Smooth muscle cell of bladder (primary cell): ENCODE data around the gene CCDC154. TPM values are rescaled to one million over a fixed set of nuclear protein-coding genes. Genes with fewer than 3 reads are reported as not detected.

ENCODE experiments used
- total RNA-seq: library from RNA; depleted of rRNA; stranded (reverse); fragments of >200 nt; gene quantifications from 2 replicates; pipeline ENCODE4 v1.2.3, GENCODE V29; 2014

Gene CCDC154, protein sequence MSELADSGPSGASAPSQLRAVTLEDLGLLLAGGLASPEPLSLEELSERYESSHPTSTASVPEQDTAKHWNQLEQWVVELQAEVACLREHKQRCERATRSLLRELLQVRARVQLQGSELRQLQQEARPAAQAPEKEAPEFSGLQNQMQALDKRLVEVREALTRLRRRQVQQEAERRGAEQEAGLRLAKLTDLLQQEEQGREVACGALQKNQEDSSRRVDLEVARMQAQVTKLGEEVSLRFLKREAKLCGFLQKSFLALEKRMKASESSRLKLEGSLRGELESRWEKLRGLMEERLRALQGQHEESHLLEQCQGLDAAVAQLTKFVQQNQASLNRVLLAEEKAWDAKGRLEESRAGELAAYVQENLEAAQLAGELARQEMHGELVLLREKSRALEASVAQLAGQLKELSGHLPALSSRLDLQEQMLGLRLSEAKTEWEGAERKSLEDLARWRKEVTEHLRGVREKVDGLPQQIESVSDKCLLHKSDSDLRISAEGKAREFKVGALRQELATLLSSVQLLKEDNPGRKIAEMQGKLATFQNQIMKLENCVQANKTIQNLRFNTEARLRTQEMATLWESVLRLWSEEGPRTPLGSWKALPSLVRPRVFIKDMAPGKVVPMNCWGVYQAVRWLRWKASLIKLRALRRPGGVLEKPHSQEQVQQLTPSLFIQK
- total RNA-seq, result 0.14 and 0.28 TPM in 2 replicates

DNA sequence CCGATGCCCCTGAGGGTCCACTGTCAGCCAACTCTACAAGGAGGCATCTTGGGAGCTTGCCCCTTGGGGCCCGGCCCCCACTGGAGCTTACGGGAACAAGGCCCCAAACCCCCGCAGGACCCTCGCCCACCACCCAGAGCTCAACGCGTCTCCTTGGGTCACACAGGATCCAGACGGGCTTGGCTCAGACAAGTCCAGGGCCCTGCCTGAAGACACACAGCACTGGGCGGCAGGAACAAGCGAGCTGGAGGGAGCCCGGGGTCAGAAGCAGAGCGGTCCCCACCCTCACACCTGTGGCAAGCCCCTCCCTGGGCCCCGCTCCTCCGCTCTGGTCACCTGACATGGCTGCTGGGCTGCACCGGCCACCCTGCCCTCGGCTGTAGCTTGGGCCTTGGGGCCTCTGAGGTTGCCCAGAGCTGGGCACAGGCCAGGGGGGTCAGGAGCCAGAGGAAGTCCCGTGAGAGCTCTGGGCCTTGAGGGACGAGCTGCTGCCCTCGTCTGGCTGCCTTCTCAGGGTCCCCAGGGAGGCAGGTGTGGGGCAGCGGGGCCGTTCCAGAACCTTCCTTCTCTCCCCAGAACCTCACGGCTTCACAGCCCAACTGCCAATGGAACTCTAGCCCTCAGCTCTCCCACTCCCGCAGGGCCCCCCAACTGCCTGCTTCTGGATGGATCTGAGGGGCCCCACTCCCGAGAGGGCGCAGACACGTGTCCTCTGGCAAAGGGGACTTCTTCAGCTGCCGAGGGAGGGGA is at the start of gene CCDC154:
CCDC154 (minus strand) TSS at position 577 of the 750 bp plus-strand sequence; CDS start at position 343, 234 bp downstream.

DNA sequence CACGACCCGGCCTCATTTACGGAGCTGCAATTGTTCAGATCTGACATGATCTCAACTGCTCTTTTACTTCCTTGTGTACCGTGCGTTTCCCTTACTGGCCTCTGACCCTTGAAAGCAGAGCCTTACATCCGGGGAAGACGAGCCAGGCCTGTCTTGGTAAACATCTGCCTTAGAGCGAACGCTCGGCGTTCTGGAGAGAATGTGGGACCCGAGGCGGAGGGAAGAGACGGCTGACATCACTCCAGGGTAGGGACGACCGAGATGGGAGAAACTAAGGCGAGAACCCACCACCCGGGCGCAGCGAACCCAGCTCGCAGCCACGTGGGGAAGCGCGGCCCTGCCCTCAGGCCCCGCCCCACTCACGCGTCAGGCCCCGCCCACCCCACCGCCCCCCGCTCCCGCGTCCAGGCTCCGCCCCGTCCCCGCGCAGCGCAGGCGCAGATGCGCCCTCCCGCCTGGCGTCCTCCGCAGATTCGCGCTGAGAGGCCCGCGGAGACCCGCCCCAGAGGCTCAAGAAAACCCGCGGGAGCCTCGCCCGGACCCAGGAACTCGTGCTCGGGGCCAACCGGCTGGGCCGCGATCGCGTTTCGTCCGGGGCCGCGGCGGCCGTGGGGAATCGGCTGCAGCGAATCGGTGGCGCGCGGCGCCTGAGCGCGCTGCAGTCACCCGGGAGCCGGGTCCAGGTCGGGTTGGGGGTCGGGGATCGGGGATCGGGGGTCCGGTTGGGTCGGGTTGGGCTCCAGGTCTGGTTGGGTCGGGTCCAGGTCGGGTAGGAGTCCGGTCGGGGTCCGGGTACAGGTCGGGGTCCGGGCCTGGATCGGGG is 48.8 kb upstream of the CCDC154 start, which contains the start of gene TELO2:
TELO2 (plus strand) TSS at position 438 of the 823 bp plus-strand sequence. CDS start 922 bp downstream, outside the sequence.

DNA sequence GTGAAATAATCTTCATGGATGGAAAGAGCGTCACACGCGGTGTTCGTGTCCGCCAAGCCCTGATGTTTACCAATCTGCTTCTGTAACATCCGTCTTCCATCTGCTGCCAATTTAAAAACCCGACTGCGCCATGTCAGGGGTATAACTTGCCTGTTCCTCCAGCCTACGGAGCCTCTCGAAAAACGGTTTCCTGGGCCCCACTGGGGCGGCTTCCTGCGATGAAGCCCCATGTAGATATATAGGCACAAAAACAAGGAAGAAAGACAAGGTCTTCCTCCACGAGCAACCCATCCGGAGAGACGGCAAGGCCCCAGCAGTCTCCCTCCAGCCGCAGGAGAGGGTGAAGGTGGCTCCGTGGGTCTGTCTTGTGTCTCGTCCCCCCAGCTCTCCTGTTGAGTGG is 44.3 kb upstream of the CCDC154 start, which contains the start of gene PTX4:
PTX4 (minus strand) TSS at position 326 of the 400 bp plus-strand sequence; CDS start at position 291, 35 bp downstream.

DNA sequence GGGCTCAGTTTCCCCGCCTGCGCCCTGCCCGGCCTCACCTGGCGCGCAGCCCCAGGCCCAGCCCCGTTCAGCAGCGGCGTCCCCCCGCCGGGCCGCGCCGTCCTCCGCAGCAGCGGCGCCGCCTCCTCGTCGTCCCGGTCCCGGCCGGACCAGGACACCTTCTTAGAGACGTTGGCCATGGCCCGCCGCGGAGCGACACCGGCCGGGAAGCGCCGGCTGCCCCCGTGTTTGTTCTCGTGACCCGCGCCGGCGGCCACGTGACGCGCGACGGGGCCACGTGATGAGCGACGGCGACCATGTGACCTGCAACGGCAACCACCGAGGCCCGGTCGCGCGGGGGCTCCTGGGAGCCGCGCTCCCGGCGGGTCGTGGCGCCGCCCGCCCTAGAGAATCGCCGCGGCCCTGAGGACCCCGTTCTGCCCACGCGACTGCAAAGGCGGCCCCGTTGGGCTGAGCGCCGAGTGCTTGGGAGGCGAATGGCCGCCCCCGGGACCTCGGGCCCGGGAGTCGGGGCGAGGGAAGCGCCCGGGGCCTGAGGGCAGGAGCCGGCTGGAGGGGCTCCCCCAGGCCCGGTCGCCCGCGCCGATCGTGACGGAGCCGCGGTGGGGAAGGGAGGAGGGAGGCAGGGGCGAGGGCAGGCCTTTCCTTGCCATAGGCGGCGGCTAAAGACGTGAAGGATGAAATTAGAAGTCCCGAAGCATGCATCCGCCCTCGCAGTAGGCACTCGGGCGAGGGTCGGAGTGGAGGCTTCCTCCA is 30.6 kb upstream of the CCDC154 start, which contains the start of gene CLCN7:
CLCN7 (minus strand) TSS at position 233 of the 756 bp plus-strand sequence; CDS start at position 179, 54 bp downstream.

DNA sequence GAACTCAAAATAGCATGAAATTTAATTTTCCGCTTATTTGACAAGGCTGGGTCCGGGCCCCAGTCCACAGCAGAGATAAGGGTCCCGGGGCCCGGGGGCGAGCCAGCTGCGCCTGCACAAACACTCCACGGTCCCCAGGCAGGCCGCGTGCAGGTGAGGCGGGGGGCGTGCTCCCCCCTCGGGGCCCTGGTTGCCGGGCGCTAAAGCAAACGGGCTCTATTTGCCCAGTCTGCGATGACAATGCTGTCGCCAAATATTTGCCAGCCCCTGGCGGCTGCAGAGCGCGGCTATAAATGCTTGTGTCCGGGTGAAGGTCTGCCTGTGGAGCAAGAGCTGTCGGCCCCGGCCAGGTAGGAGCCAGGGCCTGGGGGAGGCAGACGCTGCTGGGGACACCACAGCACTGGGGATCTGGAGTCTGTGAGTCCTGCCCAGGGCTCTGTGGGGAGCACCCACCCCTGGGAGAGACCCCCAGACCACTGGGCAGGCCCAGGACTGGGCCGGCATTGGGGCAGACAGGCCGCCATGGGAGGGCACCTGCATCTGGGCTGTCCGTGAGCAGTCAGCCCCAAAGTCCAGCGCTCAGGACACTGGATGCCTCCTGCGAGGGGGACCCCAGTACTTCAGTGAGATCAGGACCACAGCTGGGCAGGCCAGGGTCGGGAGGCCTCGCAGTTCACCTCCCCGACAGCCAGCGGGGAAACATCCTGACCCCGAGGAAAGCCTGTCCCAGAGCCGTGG is 13.4 kb downstream of the CCDC154 start, which contains the start of gene PERCC1:
PERCC1 (plus strand) TSS at position 320 of the 738 bp plus-strand sequence. CDS start 1,516 bp downstream, outside the sequence.

DNA sequence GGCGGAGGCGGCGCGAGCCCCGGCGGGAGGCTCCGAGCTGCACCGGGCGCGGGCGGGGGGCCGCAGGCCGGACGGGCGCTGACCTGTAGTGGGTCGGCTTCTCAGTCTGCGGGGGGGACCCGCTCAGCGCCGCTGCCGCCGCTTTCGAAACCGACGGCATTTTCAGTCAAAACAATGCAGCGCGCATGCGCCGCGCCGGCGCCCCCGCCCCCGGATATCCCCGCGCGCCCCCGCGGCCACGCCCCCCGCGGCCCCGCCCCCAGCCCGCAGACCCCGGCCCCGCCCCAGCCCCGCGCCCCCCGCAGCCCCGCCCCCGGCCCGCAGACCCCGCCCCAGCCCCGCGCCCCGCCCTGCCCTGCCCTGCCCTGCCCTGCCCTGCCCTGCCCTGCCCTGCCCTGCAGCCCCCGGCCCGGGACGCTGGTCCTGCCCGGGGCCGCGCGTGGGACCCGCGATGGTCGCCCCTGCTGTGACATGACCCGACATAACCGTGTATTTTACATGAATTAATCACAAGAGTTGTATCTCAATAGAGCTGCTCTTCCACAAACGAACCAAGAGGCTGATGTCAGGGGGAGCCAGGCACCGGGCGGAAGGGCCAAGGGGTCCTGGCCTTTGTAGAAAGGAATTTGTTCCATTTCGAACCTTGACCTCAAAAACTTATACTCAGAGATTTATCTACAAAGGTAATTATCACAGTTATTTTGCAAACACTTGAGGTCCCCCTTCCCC is 29.7 kb downstream of the CCDC154 start, which contains the start of gene UNKL:
UNKL (minus strand) TSS at position 173 of the 729 bp plus-strand sequence; CDS start at position 160, 13 bp downstream.

Other genes with a start within 250 kb of the CCDC154 start
- not detected in 2 replicates for gene TPSG1, start 219.3 kb downstream of the CCDC154 start, total RNA-seq
- not detected in 2 replicates for gene TPSB2, start 214.4 kb downstream of the CCDC154 start, total RNA-seq
- not detected in 2 replicates for gene TPSAB1, start 203.9 kb downstream of the CCDC154 start, total RNA-seq
- not detected in 2 replicates for gene TPSD1, start 188.5 kb downstream of the CCDC154 start, total RNA-seq
- 30.3 and 45.2 TPM in 2 replicates for gene UBE2I, start 134.9 kb downstream of the CCDC154 start, total RNA-seq
- gene BAIAP3, start 110.9 kb downstream of the CCDC154 start, total RNA-seq, result 0.28 TPM in 2 replicates
- gene TSR3, start 92.7 kb downstream of the CCDC154 start, total RNA-seq, result 50.3 and 63.9 TPM in 2 replicates
- 40.2 and 60.1 TPM in 2 replicates for gene GNPTG, start 92.6 kb downstream of the CCDC154 start, total RNA-seq
- gene UNKL, start 29.9 kb downstream of the CCDC154 start, total RNA-seq, result 5.3 and 6.7 TPM in 2 replicates
- gene UQCC4, start 23.8 kb downstream of the CCDC154 start, total RNA-seq, result 14.4 and 15.9 TPM in 2 replicates
- gene PERCC1, start 13.5 kb downstream of the CCDC154 start, total RNA-seq, result not detected in 2 replicates
- 50.6 and 91.4 TPM in 2 replicates for gene CLCN7, start 30.5 kb upstream of the CCDC154 start, total RNA-seq
- 0.09 TPM in 1 of 2 replicates, not detected in the other for gene PTX4, start 44.4 kb upstream of the CCDC154 start, total RNA-seq
- 7.1 and 9.9 TPM in 2 replicates for gene TELO2, start 48.8 kb upstream of the CCDC154 start, total RNA-seq
- 13.0 and 14.1 TPM in 2 replicates for gene TMEM204, start 89.1 kb upstream of the CCDC154 start, total RNA-seq
- gene IFT140, start 167.5 kb upstream of the CCDC154 start, total RNA-seq, result 25.0 and 36.9 TPM in 2 replicates
- 3.7 and 5.3 TPM in 2 replicates for gene CRAMP1, start 167.8 kb upstream of the CCDC154 start, total RNA-seq
- gene JPT2, start 233.7 kb upstream of the CCDC154 start, total RNA-seq, result 13.7 and 14.2 TPM in 2 replicates